Measurements from ENCODE around the gene EFNA5. TPM values are rescaled to one million over a fixed set of nuclear protein-coding genes. Genes with fewer than 3 reads are reported as not detected.

EFNA5 gene
- total and polyA plus RNA-seq, 4 donors, result 0.14 to 0.93 (median 0.54) TPM

DNA sequence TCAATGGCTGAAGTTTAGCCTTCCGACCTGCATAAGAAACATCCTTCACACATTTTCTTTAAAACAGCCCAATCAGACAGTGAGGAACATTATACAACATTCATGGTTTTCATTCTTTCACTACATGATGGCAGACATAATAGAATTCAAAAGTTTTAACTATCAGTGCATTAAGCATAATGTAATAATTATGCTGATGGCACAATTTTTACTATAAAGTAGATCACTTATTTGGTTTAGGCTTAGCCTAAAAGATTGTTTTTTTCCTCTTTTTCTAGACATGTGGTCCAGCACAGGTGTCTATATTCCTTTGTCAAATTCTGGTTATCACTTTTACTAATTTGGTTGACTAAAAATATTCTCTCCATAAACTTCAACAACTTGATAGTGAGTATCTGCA is 46.5 kb downstream of the EFNA5 start:
- Histone ChIP-seq H3K27ac (ENCODE audit: low read depth in 1 of 2, low read length in 2 of 2) (no peak overlapping the region), H3K36me3 (ENCODE audit: control insufficient read depth in 4 of 4, insufficient read depth in 3 of 4, low read depth in 1 of 4, low read length in 3 of 4) (no peaks in the 10 kb centered on the region), H3K9me3 (ENCODE audit: control insufficient read depth in 4 of 4, low read length in 3 of 4) (no peaks in the 10 kb centered on the region), H3K4me3 (ENCODE audit: low read depth in 1 of 3, low read length in 3 of 3) (no peak overlapping the region), H3K9ac (ENCODE audit: low read depth in 1 of 2, low read length in 2 of 2) (no peak overlapping the region), H3K4me1 (ENCODE audit: control insufficient read depth in 4 of 4, insufficient read depth in 4 of 4, low read length in 3 of 4) (no peaks in the 10 kb centered on the region), H3K27me3 (ENCODE audit: control insufficient read depth in 4 of 4, insufficient read depth in 4 of 4, low read length in 3 of 4) (no peaks in the 10 kb centered on the region)
- no peak for TF ChIP-seq RXRA (IDR thresholded peaks at IDR 0.05)
- TF ChIP-seq, protein P1, sequence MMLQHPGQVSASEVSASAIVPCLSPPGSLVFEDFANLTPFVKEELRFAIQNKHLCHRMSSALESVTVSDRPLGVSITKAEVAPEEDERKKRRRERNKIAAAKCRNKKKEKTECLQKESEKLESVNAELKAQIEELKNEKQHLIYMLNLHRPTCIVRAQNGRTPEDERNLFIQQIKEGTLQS (IDR thresholded peaks at IDR 0.05), result no peak
- TF ChIP-seq, protein P2, sequence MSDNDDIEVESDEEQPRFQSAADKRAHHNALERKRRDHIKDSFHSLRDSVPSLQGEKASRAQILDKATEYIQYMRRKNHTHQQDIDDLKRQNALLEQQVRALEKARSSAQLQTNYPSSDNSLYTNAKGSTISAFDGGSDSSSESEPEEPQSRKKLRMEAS (IDR thresholded peaks at IDR 0.05), result no peak
- TF ChIP-seq, protein P3, sequence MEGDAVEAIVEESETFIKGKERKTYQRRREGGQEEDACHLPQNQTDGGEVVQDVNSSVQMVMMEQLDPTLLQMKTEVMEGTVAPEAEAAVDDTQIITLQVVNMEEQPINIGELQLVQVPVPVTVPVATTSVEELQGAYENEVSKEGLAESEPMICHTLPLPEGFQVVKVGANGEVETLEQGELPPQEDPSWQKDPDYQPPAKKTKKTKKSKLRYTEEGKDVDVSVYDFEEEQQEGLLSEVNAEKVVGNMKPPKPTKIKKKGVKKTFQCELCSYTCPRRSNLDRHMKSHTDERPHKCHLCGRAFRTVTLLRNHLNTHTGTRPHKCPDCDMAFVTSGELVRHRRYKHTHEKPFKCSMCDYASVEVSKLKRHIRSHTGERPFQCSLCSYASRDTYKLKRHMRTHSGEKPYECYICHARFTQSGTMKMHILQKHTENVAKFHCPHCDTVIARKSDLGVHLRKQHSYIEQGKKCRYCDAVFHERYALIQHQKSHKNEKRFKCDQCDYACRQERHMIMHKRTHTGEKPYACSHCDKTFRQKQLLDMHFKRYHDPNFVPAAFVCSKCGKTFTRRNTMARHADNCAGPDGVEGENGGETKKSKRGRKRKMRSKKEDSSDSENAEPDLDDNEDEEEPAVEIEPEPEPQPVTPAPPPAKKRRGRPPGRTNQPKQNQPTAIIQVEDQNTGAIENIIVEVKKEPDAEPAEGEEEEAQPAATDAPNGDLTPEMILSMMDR (IDR thresholded peaks at IDR 0.05; ENCODE audit: low read depth, low read length, missing input control), result no peak
- TF ChIP-seq FOXA2 (IDR thresholded peaks at IDR 0.05), result no peak
- TF ChIP-seq TAF1 (conservative IDR thresholded peaks at IDR 0.05), result no peak
- no peak for TF ChIP-seq JUND (IDR thresholded peaks at IDR 0.05)
- no peak for DNase-seq (ENCODE audit: low spot score)
- WGBS, result 91% methylated on average over 1 of the region's 1 CpG

DNA sequence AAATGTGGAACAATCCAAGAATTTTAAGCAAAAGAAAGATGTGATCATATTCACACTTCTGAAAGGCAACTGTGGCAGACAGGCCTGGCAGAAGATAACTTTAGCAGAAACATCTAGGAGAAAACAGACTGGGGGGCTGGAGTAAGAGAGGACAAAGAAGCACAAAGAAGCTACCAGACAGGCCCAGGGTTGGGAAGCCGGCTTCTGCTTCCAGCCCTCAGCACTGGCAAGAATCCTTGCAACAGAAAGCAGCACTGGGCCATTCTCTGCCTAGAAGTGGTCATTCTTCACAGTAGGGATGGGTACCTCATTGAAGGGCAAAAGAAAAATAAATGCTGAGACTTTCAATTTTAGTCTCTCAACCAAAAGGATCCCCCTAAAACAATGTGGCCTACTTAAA is 49.6 kb downstream of the EFNA5 start:
- 98% methylated on average over 1 of the region's 1 CpG for WGBS
- no peak overlapping the region for H3K4me3 ChIP-seq (ENCODE audit: low read depth in 1 of 3, low read length in 3 of 3)
- H3K27ac ChIP-seq (ENCODE audit: low read depth in 1 of 2, low read length in 2 of 2), result no peak overlapping the region
- H3K36me3 ChIP-seq (ENCODE audit: control insufficient read depth in 4 of 4, insufficient read depth in 3 of 4, low read depth in 1 of 4, low read length in 3 of 4), result no peaks in the 10 kb centered on the region
- TF ChIP-seq FOXA1 (IDR thresholded peaks at IDR 0.05), result no peak
- TF ChIP-seq, protein P1 (IDR thresholded peaks at IDR 0.05), result no peak
- no peak for TF ChIP-seq HNF4G (IDR thresholded peaks at IDR 0.05)
- no peak for TF ChIP-seq JUND (IDR thresholded peaks at IDR 0.05)
- no peak overlapping the region for H3K9ac ChIP-seq (ENCODE audit: low read depth in 1 of 2, low read length in 2 of 2)
- no peaks in the 10 kb centered on the region for H3K27me3 ChIP-seq (ENCODE audit: control insufficient read depth in 4 of 4, insufficient read depth in 4 of 4, low read length in 3 of 4)
- H3K9me3 ChIP-seq (ENCODE audit: control insufficient read depth in 4 of 4, low read length in 3 of 4), result no peaks in the 10 kb centered on the region
- DNase-seq (ENCODE audit: low spot score), result no peak
- H3K4me1 ChIP-seq (ENCODE audit: control insufficient read depth in 4 of 4, insufficient read depth in 4 of 4, low read length in 3 of 4), result no peaks in the 10 kb centered on the region

DNA sequence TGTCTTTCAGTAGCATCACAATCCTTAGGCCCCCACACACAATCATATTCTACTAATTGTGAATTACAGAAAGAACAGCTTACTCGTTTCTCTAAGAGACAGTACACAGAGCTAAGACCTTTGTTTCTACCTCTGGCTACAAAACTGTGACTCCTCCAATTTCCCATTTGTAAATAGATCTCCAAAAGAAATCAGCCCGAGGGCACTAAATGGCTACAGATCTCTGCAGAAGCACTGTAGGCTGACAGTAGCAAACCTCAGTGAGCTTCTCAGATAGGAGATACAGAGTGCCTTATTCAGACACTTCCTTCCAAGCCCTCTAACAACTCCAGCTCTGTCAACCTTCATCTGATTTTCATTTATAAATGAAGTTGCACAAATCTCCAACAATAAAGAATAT is 51.0 kb downstream of the EFNA5 start:
- DNase-seq (ENCODE audit: low spot score), result no peak
- Histone ChIP-seq H3K4me1 (ENCODE audit: control insufficient read depth in 4 of 4, insufficient read depth in 4 of 4, low read length in 3 of 4) (no peaks in the 10 kb centered on the region), H3K27ac (ENCODE audit: low read depth in 1 of 2, low read length in 2 of 2) (no peak overlapping the region), H3K9me3 (ENCODE audit: control insufficient read depth in 4 of 4, low read length in 3 of 4) (no peaks in the 10 kb centered on the region), H3K27me3 (ENCODE audit: control insufficient read depth in 4 of 4, insufficient read depth in 4 of 4, low read length in 3 of 4) (no peaks in the 10 kb centered on the region), H3K4me3 (ENCODE audit: low read depth in 1 of 3, low read length in 3 of 3) (no peak overlapping the region), H3K9ac (ENCODE audit: low read depth in 1 of 2, low read length in 2 of 2) (no peak overlapping the region), H3K36me3 (ENCODE audit: control insufficient read depth in 4 of 4, insufficient read depth in 3 of 4, low read depth in 1 of 4, low read length in 3 of 4) (no peaks in the 10 kb centered on the region)
- TF ChIP-seq NR2F2 (IDR thresholded peaks at IDR 0.05), result no peak
- WGBS, result 56% methylated on average over 2 of the region's 2 CpGs

DNA sequence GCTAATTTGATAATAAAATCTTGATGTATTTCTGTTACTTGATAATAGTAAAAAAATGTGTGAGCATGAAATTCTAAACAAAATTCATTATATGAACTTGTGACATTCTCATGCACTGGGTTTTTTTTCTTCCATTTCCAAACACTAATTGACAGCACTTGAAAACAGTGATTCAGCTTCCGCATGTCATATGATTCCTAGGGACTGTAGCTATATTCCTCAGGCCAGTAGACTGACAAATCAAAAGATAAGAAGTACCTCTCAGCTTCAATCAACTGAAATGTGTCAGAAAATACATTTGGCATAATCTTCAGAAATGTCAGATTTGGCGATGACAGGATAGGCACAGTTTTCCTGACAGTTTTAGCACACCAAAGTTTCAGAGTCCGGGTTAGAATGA is 52.5 kb downstream of the EFNA5 start:
- H3K4me3 ChIP-seq (ENCODE audit: low read depth in 1 of 3, low read length in 3 of 3), result no peak overlapping the region
- H3K9me3 ChIP-seq (ENCODE audit: control insufficient read depth in 4 of 4, low read length in 3 of 4), result no peaks in the 10 kb centered on the region
- H3K27me3 ChIP-seq (ENCODE audit: control insufficient read depth in 4 of 4, insufficient read depth in 4 of 4, low read length in 3 of 4), result no peaks in the 10 kb centered on the region
- no peak overlapping the region for H3K27ac ChIP-seq (ENCODE audit: low read depth in 1 of 2, low read length in 2 of 2)
- WGBS, result 87% methylated on average over 3 of the region's 3 CpGs
- no peaks in the 10 kb centered on the region for H3K4me1 ChIP-seq (ENCODE audit: control insufficient read depth in 4 of 4, insufficient read depth in 4 of 4, low read length in 3 of 4)
- no peak for DNase-seq (ENCODE audit: low spot score)
- H3K9ac ChIP-seq (ENCODE audit: low read depth in 1 of 2, low read length in 2 of 2), result no peak overlapping the region
- H3K36me3 ChIP-seq (ENCODE audit: control insufficient read depth in 4 of 4, insufficient read depth in 3 of 4, low read depth in 1 of 4, low read length in 3 of 4), result no peaks in the 10 kb centered on the region
- TF ChIP-seq SP1 (IDR thresholded peaks at IDR 0.05) (no peak), GABPA (IDR thresholded peaks at IDR 0.05 in 1 of 2, conservative IDR thresholded peaks at IDR 0.05 in 1 of 2) (no peak), HNF4A (conservative IDR thresholded peaks at IDR 0.05) (no peak), EGR1 (IDR thresholded peaks at IDR 0.05; ENCODE audit: low read depth in 2 of 2) (no peak), FOXA1 (IDR thresholded peaks at IDR 0.05) (no peak)
- TF ChIP-seq, protein P2 (IDR thresholded peaks at IDR 0.05), result no peak
- TF ChIP-seq, protein P1 (IDR thresholded peaks at IDR 0.05), result no peak
- TF ChIP-seq, protein P3 (IDR thresholded peaks at IDR 0.05; ENCODE audit: low read depth, low read length, missing input control), result no peak

Data from liver (tissue), 9 donors.